ENCODE data around the gene KRT6A. TPM values are rescaled to one million over a fixed set of nuclear protein-coding genes. Genes with fewer than 3 reads are reported as not detected.

The KRT6A gene
- total and polyA plus RNA-seq, 12 donors, result 0.21 to 1.1 TPM; not detected in 10

DNA sequence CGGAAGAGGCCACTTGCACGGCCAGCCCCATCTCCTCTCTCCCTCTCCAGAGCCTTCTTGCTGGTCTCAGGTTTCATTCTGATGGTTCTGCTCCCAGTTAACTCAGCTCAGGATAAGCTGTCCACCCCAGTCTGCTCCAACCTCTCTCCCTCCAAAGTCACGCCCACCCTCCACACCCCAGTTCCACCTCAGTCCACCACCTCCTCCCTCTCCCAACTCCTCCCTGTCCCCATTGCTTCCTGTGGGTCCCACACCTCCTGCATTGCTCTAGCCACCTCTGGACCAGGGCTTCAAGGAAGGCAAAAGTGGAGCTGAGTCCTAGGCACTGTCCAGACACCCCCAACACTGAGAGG, 46.7 kb upstream of the KRT6A start:
- Histone ChIP-seq H3K9me3 (no peaks in the 10 kb centered on the region), H3K27me3 (peaks cover 0 to 7% (median 0%) of the 10 kb centered on the region in 7 donors), H3K4me1 (peaks cover 0 to 4% (median 0%) of the 10 kb centered on the region in 9 donors), H3K36me3 (no peaks in the 10 kb centered on the region), H3K27ac (no peak overlapping the region), H3K4me3 (no peak overlapping the region)
- no peak for DNase-seq
- intact Hi-C loops (cut with DNase I), result no loop called here
- 88 to 98% methylated on average over 3 of the region's 3 CpGs for WGBS, 2 donors
- TF ChIP-seq, protein P1, sequence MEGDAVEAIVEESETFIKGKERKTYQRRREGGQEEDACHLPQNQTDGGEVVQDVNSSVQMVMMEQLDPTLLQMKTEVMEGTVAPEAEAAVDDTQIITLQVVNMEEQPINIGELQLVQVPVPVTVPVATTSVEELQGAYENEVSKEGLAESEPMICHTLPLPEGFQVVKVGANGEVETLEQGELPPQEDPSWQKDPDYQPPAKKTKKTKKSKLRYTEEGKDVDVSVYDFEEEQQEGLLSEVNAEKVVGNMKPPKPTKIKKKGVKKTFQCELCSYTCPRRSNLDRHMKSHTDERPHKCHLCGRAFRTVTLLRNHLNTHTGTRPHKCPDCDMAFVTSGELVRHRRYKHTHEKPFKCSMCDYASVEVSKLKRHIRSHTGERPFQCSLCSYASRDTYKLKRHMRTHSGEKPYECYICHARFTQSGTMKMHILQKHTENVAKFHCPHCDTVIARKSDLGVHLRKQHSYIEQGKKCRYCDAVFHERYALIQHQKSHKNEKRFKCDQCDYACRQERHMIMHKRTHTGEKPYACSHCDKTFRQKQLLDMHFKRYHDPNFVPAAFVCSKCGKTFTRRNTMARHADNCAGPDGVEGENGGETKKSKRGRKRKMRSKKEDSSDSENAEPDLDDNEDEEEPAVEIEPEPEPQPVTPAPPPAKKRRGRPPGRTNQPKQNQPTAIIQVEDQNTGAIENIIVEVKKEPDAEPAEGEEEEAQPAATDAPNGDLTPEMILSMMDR (IDR thresholded peaks at IDR 0.05), result no peak
- no peak for ATAC-seq

DNA sequence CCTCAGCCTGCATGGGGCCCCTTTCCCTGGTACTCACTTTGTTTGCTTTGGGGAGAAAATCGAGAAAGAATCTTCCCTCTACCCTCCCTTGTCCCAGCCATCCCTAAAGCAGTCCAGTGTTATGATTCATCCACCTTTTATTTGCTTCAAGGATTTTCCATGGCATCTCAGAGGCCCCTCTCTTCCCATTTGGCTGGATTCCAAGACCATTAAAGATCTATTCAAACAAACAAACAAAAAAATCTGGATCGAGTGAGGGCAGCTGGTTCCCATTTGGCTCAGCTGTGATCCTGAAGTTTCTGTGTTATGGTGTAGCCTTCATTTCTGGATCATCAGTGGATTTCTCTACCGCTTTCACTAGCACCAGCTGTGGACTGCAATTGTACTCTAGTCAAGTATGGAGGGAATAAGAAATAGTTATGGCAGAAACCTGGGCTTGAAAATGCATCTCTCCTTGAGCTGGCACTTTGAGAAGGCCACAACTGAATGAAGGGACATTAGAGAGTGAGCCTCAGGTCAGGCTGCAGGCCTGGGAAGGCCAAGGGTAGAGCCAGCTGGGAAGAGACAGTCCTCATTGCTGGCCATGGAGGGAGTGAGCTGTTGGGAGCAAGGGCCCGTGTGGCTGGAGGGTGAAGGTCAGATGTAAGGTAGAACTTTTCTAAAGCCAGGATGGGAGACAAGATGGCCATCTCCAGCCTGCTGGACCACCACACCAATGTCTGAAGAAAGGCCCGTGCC, 46.2 kb upstream of the KRT6A start:
- 68 to 74% methylated on average over 5 of the region's 5 CpGs for WGBS, 2 donors
- Histone ChIP-seq H3K27ac (no peak overlapping the region), H3K27me3 (peaks cover 0 to 7% (median 0%) of the 10 kb centered on the region in 7 donors), H3K4me3 (no peak overlapping the region), H3K4me1 (peaks cover 0 to under 1% (median 0%) of the 10 kb centered on the region in 9 donors), H3K36me3 (no peaks in the 10 kb centered on the region), H3K9me3 (no peaks in the 10 kb centered on the region)
- intact Hi-C loops (cut with DNase I), result no loop called here
- ATAC-seq, result no peak
- DNase-seq, result no peak
- TF ChIP-seq, protein P1 (IDR thresholded peaks at IDR 0.05), result no peak

DNA sequence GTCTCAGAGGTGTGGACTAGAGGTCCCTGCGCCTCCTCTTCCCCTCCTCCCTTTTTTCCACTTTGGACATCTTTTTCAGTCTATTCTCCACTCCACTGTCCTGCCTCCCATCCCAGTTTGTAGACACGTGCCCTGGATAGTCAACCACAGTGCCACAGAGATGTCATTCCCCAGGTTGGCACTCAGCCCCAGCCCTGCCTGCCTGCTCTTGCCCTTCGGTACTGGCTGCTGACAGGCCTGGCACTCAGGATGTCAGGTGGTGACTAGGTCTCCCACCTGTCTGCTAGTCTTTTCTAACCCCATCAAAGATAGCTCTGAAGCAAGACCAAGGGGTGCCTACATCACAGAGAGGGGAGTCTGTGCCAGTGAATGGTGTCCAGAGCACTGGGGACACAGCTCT, 44.0 kb upstream of the KRT6A start:
- Histone ChIP-seq H3K27me3 (peaks cover 0 to 7% (median 0%) of the 10 kb centered on the region in 7 donors), H3K9me3 (no peaks in the 10 kb centered on the region), H3K4me3 (no peak overlapping the region), H3K4me1 (no peaks in the 10 kb centered on the region), H3K27ac (no peak overlapping the region), H3K36me3 (no peaks in the 10 kb centered on the region)
- intact Hi-C loops (cut with DNase I), result no loop called here
- ATAC-seq, result peak in 1 of 8 donors; percentile 41
- WGBS, 2 donors, result 54 to 58% methylated on average over 3 of the region's 3 CpGs
- DNase-seq, result no peak
- TF ChIP-seq, protein P1 (IDR thresholded peaks at IDR 0.05), result no peak

DNA sequence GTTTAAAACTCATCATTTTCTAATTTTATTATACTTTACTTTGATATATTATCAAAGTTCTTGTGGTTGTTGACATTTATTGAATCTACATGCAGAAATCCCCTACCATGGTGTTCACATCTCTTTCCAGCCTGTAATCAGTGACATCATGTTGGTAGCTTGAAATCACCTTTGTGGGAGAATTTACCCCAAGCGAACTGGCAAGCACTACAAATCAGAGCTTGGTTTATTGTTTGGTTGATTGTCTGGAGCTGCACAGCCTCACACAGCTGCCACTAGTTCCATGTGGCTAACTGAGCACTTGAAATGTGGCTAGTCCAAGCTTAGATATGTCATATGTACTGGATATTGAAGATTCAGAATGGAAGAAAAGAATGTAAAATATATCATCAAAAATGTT, 42.5 kb upstream of the KRT6A start:
- TF ChIP-seq, protein P1 (IDR thresholded peaks at IDR 0.05), result no peak
- intact Hi-C loops (cut with DNase I), result no loop called here
- Histone ChIP-seq H3K4me1 (peaks cover 0 to 4% (median 0%) of the 10 kb centered on the region in 9 donors), H3K36me3 (no peaks in the 10 kb centered on the region), H3K9me3 (no peaks in the 10 kb centered on the region), H3K4me3 (no peak overlapping the region), H3K27ac (no peak overlapping the region), H3K27me3 (peaks cover 0 to 5% (median 0%) of the 10 kb centered on the region in 7 donors)
- ATAC-seq (no peak), DNase-seq (no peak)
- WGBS, 2 donors, result 2 to 71% methylated on average over 1 of the region's 1 CpG
